Stomach (tissue), 9 donors: Measurements from ENCODE around the gene APOC3. TPM values are rescaled to one million over a fixed set of nuclear protein-coding genes. Genes with fewer than 3 reads are reported as not detected.

Source experiments
- DNase-seq, 2 donors: peaks; one replicate each; pipeline versions ENCODE4 v3.0.0 to v3.0.0-alpha.2; 2013 to 2019
- H3K27ac ChIP-seq, 5 donors: fragments of 200-600 bp in 4 of 5; sonication (generic) in 4 of 5; one replicate each; pipeline ENCODE4 v1.5.1; 2013 to 2019; ENCODE audit warnings: mild to moderate bottlenecking in 1 of 5, moderate library complexity in 1 of 5
- H3K27me3 ChIP-seq, 3 donors: fragments of 200-600 bp; sonication (generic); one replicate each; pipeline ENCODE4 v1.5.1; 2017 to 2019; ENCODE audit warnings: mixed run types in 1 of 3
- H3K36me3 ChIP-seq, 4 donors: fragments of 200-600 bp; sonication (generic); 1 replicate in 3 of 4; 2 replicates in 1 of 4; pipeline ENCODE4 v1.5.1; 2016 to 2019
- H3K4me1 ChIP-seq, 4 donors: fragments of 200-600 bp; sonication (generic); one replicate each; pipeline ENCODE4 v1.5.1; 2016 to 2019
- H3K4me3 ChIP-seq, 4 donors: fragments of 200-600 bp; sonication (generic) in 3 of 4; one replicate each; pipeline ENCODE4 v1.5.1; 2016 to 2019; ENCODE audit warnings: mild to moderate bottlenecking in 1 of 4
- H3K9me3 ChIP-seq, 4 donors: fragments of 200-600 bp; sonication (generic); one replicate each; pipeline ENCODE4 v1.5.1; 2016 to 2019
- CTCF ChIP-seq, 7 experiments: fragments of 450-650 bp in 4 of 7; fragments of 200-600 bp in 3 of 7; sonication (generic) in 3 of 7; IDR thresholded peaks; one replicate each; pipeline ENCODE4 v1.5.1; 2016 to 2019; ENCODE audit warnings: antibody characterized with exemption in 7 of 7, control low read depth in 2 of 7, mild to moderate bottlenecking in 1 of 7
- EP300 ChIP-seq: sonication (generic); formaldehyde crosslinking; IDR thresholded peaks from one replicate; pipeline ENCODE4 v1.6.1; 2017; ENCODE audit warnings: antibody characterized with exemption
- POLR2A ChIP-seq, 4 donors: fragments of 450-650 bp; IDR thresholded peaks; one replicate each; pipeline ENCODE4 v1.6.1; 2016; ENCODE audit warnings: antibody characterized with exemption in 4 of 4, control low read depth in 2 of 4, mild to moderate bottlenecking in 1 of 4, moderate library complexity in 1 of 4
- POLR2AphosphoS5 ChIP-seq, 3 donors: sonication (generic); formaldehyde crosslinking; IDR thresholded peaks; one replicate each; pipeline ENCODE4 v1.6.1; 2016; ENCODE audit warnings: antibody characterized with exemption in 3 of 3
- WGBS, 5 donors: extraction: QIAGEN DNeasy Blood & Tissue Kit in 3 of 5; methylation state at CpG; one replicate each; pipeline versions ENCODE4 v1.1.5 to v1.1.7; 2013 to 2018; 5-methylcytosine and 5-hydroxymethylcytosine counted together
- intact Hi-C: fragments of 100-400 bp; cut with DNase I; formaldehyde crosslinking; loops from one replicate; pipeline ENCODE4 v1.15.1; 2023; ENCODE audit warnings: low total_unique reads
- polyA plus RNA-seq, 3 donors: library from polyadenylated mRNA; stranded (reverse); fragments of 200-250 nt; gene quantifications; one replicate each; pipeline ENCODE4 v1.2.3, GENCODE V29; 2013
- total RNA-seq, 5 donors: library from RNA; depleted of rRNA; stranded (reverse); fragments of >200 nt; gene quantifications; one replicate each; pipeline versions ENCODE4 v1.1.0 to v1.2.3, GENCODE V29; 2014 to 2016
- donor health status: healthy with polysubstance abuse.
- donor health status: Bipolar disorder and iron deficiency.
- donor health status: healthy.

APOC3 gene
- total and polyA plus RNA-seq, 8 donors: 18.9 TPM; not detected in 7

GRCh38 chr11:116835042-116835772 is 5.5 kb downstream of the APOC3 start:
- DNase-seq: no peak
- Histone ChIP-seq H3K9me3 (no peaks in the 10 kb centered on the region), H3K27ac (peak overlapping the region; percentile 53 to 88 (median 81)), H3K27me3 (no peaks in the 10 kb centered on the region), H3K4me1 (peaks cover 19 to 48% (median 41%) of the 10 kb centered on the region in 4 donors), H3K36me3 (no peaks in the 10 kb centered on the region), H3K4me3 (peak overlapping the region; percentile 35 to 53 (median 38))
- intact Hi-C loops: loop anchor here (5.0 kb wide), 1 partner anchor 48 kb away; the partner anchor contains the start of gene ZPR1
- TF ChIP-seq EP300 (no peak), POLR2AphosphoS5 (IDR thresholded peaks at IDR 0.05) (peak in 1 of 3 donors; percentile 4)
- WGBS, 5 donors: 52 to 73% (median 54%) methylated on average over 19 to 28 of the region's 28 CpGs

DNA sequence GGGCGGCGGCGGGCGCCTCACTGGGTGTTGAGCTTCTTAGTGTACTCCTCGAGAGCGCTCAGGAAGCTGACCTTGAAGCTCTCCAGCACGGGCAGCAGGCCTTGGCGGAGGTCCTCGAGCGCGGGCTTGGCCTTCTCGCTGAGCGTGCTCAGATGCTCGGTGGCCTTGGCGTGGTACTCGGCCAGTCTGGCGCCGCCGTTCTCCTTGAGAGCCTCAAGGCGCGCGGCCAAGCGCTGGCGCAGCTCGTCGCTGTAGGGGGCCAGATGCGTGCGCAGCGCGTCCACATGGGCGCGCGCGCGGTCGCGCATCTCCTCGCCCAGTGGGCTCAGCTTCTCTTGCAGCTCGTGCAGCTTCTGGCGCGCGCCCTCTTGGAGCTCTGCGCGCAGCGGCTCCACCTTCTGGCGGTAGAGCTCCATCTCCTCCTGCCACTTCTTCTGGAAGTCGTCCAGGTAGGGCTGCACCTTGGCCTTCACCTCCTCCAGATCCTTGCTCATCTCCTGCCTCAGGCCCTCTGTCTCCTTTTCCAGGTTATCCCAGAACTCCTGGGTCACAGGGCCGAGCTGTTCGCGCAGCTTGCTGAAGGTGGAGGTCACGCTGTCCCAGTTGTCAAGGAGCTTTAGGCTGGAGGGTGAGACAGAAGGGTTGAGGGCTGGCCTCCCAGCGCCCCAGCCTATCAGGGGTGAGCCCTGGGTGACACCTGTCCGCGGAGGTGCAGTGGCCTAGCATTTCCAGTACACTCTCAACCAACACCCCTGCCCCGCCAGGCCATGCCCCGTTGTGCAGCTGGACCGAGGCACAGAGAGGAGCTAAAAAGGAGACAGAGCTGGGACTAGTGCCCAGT is 6.3 kb downstream of the APOC3 start:
- TF ChIP-seq POLR2AphosphoS5 (IDR thresholded peaks at IDR 0.05) (peak; percentile 46 to 77 (median 61)), POLR2A (IDR thresholded peaks at IDR 0.05) (no peak), EP300 (no peak), CTCF (IDR thresholded peaks at IDR 0.05) (peak in 5 of 7 experiments; percentile 42 to 81 (median 61))
- 5 to 14% (median 10%) methylated on average over 22 to 57 of the region's 57 CpGs for WGBS, 5 donors
- peak; percentile 91 to 96 for DNase-seq
- intact Hi-C loops: loop anchor here (5.0 kb wide), 1 partner anchor 49 kb away; the partner anchor contains the start of gene ZPR1
- Histone ChIP-seq H3K4me1 (peaks cover 19 to 48% (median 44%) of the 10 kb centered on the region in 4 donors), H3K4me3 (peak overlapping the region; percentile 35 to 53 (median 38)), H3K36me3 (no peaks in the 10 kb centered on the region), H3K27ac (peak overlapping the region; percentile 53 to 88 (median 81)), H3K9me3 (no peaks in the 10 kb centered on the region), H3K27me3 (no peaks in the 10 kb centered on the region)

GRCh38 chr11:116836632-116836991 is 6.9 kb downstream of the APOC3 start:
- WGBS, 5 donors: 80 to 90% (median 89%) methylated on average over 4 to 7 of the region's 7 CpGs
- Histone ChIP-seq H3K36me3 (no peaks in the 10 kb centered on the region), H3K4me1 (peaks cover 19 to 47% (median 43%) of the 10 kb centered on the region in 4 donors), H3K27me3 (no peaks in the 10 kb centered on the region), H3K9me3 (no peaks in the 10 kb centered on the region), H3K4me3 (no peak overlapping the region), H3K27ac (peak overlapping the region in 2 of 5 donors; percentile 81 to 88)
- DNase-seq: no peak
- intact Hi-C loops: loop anchor here (5.0 kb wide), 1 partner anchor 49 kb away; the partner anchor contains the start of gene ZPR1
- no peak for TF ChIP-seq CTCF (IDR thresholded peaks at IDR 0.05)
- no peak for TF ChIP-seq EP300
- no peak for TF ChIP-seq POLR2A (IDR thresholded peaks at IDR 0.05)
- TF ChIP-seq POLR2AphosphoS5 (IDR thresholded peaks at IDR 0.05): no peak

DNA sequence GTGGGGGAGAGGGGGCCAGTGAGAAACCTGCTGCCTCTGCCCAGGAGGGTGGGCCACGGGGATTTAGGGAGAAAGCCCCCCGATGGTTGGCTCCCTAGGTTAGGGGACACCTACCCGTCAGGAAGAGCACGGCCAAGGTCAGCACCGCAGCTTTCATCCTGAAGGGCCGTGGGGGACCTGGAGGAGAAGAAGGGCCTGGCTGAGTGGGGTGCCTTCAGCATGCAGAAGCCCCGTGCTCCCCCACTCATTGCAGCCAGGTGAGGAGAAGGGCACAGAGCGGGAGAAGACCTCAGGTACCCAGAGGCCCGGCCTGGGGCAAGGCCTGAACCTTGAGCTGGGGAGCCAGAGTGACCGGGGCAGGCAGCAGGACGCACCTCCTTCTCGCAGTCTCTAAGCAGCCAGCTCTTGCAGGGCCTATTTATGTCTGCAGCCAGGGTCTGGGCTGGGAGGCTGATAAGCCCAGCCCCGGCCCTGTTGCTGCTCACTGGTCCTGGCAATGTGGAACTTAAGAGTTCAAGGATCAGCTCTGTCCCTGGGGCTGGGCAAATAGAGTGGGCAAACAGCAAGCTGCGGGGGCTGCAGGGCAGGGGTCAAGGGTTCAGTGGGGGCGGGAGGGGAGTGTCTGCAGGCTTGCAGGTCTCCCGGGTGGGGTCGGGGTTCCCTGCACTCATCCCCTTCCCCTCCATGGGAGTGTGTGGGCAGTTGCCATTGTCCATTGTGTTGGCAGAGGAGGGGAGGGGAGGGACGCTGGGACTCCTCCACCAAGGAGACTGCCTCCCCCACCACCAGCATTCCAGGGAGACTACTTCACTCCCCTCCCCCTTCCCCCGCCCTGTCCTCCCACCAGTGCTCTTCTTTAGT is 7.8 kb downstream of the APOC3 start, which contains the start of gene APOA1:
Gene APOA1 (minus strand): TSS at position 392 of the 861 bp plus-strand sequence. CDS start 235 bp downstream, at position 157.
- H3K27me3 ChIP-seq: no peaks in the 10 kb centered on the region
- DNase-seq: peak in 1 of 2 donors; percentile 52
- peaks cover 19 to 46% (median 41%) of the 10 kb centered on the region in 4 donors for H3K4me1 ChIP-seq
- 47 to 68% (median 49%) methylated on average over 7 to 19 of the region's 19 CpGs for WGBS, 5 donors
- TF ChIP-seq POLR2A (IDR thresholded peaks at IDR 0.05) (no peak), EP300 (no peak), CTCF (IDR thresholded peaks at IDR 0.05) (no peak), POLR2AphosphoS5 (IDR thresholded peaks at IDR 0.05) (no peak)
- peak within 1 kb of the TSS in 2 of 5 donors; percentile 81 to 88 for H3K27ac ChIP-seq
- no peaks in the 10 kb centered on the region for H3K9me3 ChIP-seq
- no peak within 1 kb of the TSS for H3K4me3 ChIP-seq
- intact Hi-C loops: loop anchor here (5.0 kb wide), 1 partner anchor 50 kb away; the partner anchor contains the start of gene ZPR1
- no peaks in the 10 kb centered on the region for H3K36me3 ChIP-seq
